Spinal cord (tissue), 10 donors: ENCODE results near the gene GRIP2. TPM values are rescaled to one million over a fixed set of nuclear protein-coding genes. Genes with fewer than 3 reads are reported as not detected.
A peak's percentile ranks its signal among the peaks of the same experiment; 100 is the strongest.

Source experiments
- DNase-seq, 6 donors: peaks; one replicate each; pipeline versions ENCODE4 v3.0.0 to v3.0.0-alpha.2; 2013 to 2015; ENCODE audit warnings: low spot score in 6 of 6, low read depth in 4 of 6
- H3K27ac ChIP-seq: one replicate; pipeline ENCODE4 v1.5.1; 2013; ENCODE audit warnings: low read depth, low read length, control low read depth
- H3K27me3 ChIP-seq: one replicate; pipeline ENCODE4 v1.6.1; 2013; ENCODE audit warnings: low read length; ENCODE audit not compliant: control insufficient read depth, insufficient read depth
- H3K36me3 ChIP-seq: one replicate; pipeline ENCODE4 v1.6.1; 2013; ENCODE audit warnings: low read length; ENCODE audit not compliant: control insufficient read depth, insufficient read depth
- H3K4me1 ChIP-seq: one replicate; pipeline ENCODE4 v1.6.1; 2013; ENCODE audit warnings: low read length; ENCODE audit not compliant: control insufficient read depth, insufficient read depth
- H3K4me3 ChIP-seq: one replicate; pipeline ENCODE4 v1.5.1; 2013; ENCODE audit warnings: low read depth, low read length, control low read depth
- H3K9me3 ChIP-seq: one replicate; pipeline ENCODE4 v1.6.1; 2013; ENCODE audit warnings: low read length; ENCODE audit not compliant: control insufficient read depth, insufficient read depth
- WGBS: methylation state at CpG from one replicate; pipeline ENCODE4 v1.1.5; 2013; ENCODE audit warnings: missing lambda C conversion rate; ENCODE audit not compliant: insufficient coverage; 5-methylcytosine and 5-hydroxymethylcytosine counted together
- polyA plus RNA-seq, 2 donors: library from polyadenylated mRNA; unstranded; fragments of 120-200 nt; gene quantifications; one replicate each; pipeline ENCODE4 v1.2.1, GENCODE V29; 2013; ENCODE audit not compliant: insufficient read length in 2 of 2
- total RNA-seq, 2 donors: library from RNA; depleted of rRNA in 1 of 2; stranded (reverse); fragments of 120-200 nt in 1 of 2; fragments of >200 nt in 1 of 2; gene quantifications; one replicate each; pipeline versions ENCODE4 v1.2.3 to v1.2.4, GENCODE V29; 2013 to 2014
- donor health status: healthy.

GRIP2 gene
- total and polyA plus RNA-seq, 4 donors = 6.0 to 24.2 (median 12.9) TPM

GRCh38 chr3:14464521-14464920, 75.6 kb downstream of the GRIP2 start:
- peaks cover 71% of the 10 kb centered on the region for H3K36me3 ChIP-seq
- H3K9me3 ChIP-seq = no peaks in the 10 kb centered on the region
- no peaks in the 10 kb centered on the region for H3K27me3 ChIP-seq
- WGBS = 100% methylated on average over 2 of the region's 4 CpGs
- H3K27ac ChIP-seq = no peak overlapping the region
- DNase-seq = no peak
- H3K4me3 ChIP-seq = no peak overlapping the region
- H3K4me1 ChIP-seq = peaks cover 18% of the 10 kb centered on the region

GRCh38 chr3:14464141-14464465, 76.0 kb downstream of the GRIP2 start:
- Histone ChIP-seq H3K27ac (no peak overlapping the region), H3K27me3 (no peaks in the 10 kb centered on the region), H3K4me1 (peaks cover 18% of the 10 kb centered on the region), H3K9me3 (no peaks in the 10 kb centered on the region), H3K4me3 (no peak overlapping the region), H3K36me3 (peaks cover 70% of the 10 kb centered on the region)
- WGBS = 97% methylated on average over 3 of the region's 5 CpGs
- no peak for DNase-seq

GRCh38 chr3:14463330-14464140, 76.6 kb downstream of the GRIP2 start:
- H3K4me3 ChIP-seq = no peak overlapping the region
- whole genome bisulfite sequencing = 67% methylated on average over 15 of the region's 26 CpGs
- H3K36me3 ChIP-seq = peaks cover 66% of the 10 kb centered on the region
- no peak overlapping the region for H3K27ac ChIP-seq
- peaks cover 18% of the 10 kb centered on the region for H3K4me1 ChIP-seq
- no peaks in the 10 kb centered on the region for H3K27me3 ChIP-seq
- no peak for DNase-seq
- no peaks in the 10 kb centered on the region for H3K9me3 ChIP-seq

- Histone ChIP-seq H3K4me1 (peaks cover 18% of the 10 kb centered on the region), H3K36me3 (peaks cover 66% of the 10 kb centered on the region), H3K27ac (no peak overlapping the region), H3K4me3 (no peak overlapping the region), H3K9me3 (no peaks in the 10 kb centered on the region), H3K27me3 (no peaks in the 10 kb centered on the region)
- 88% methylated on average over 5 of the region's 9 CpGs for WGBS
- no peak for DNase-seq
These were observed 77.4 kb downstream of the GRIP2 start for GRCh38 chr3:14462738-14463137.

- Histone ChIP-seq H3K36me3 (peaks cover 59% of the 10 kb centered on the region), H3K4me1 (peaks cover 18% of the 10 kb centered on the region), H3K27ac (no peak overlapping the region), H3K27me3 (no peaks in the 10 kb centered on the region), H3K4me3 (no peak overlapping the region), H3K9me3 (no peaks in the 10 kb centered on the region)
- DNase-seq = peak in 2 of 6 donors; percentile 38 to 44
- WGBS = 72% methylated on average over 6 of the region's 8 CpGs
These were observed 78.3 kb downstream of the GRIP2 start for GRCh38 chr3:14461748-14462324.

- WGBS = 89% methylated on average over 10 of the region's 13 CpGs
- no peak overlapping the region for H3K27ac ChIP-seq
- H3K4me3 ChIP-seq = no peak overlapping the region
- H3K9me3 ChIP-seq = no peaks in the 10 kb centered on the region
- H3K27me3 ChIP-seq = no peaks in the 10 kb centered on the region
- peaks cover 53% of the 10 kb centered on the region for H3K36me3 ChIP-seq
- peaks cover 18% of the 10 kb centered on the region for H3K4me1 ChIP-seq
- DNase-seq = no peak
These were observed 79.0 kb downstream of the GRIP2 start for GRCh38 chr3:14461006-14461747.

GRCh38 chr3:14460342-14461005, 79.7 kb downstream of the GRIP2 start:
- 39% methylated on average over 9 of the region's 9 CpGs for WGBS
- Histone ChIP-seq H3K36me3 (peaks cover 55% of the 10 kb centered on the region), H3K9me3 (no peaks in the 10 kb centered on the region), H3K27ac (no peak overlapping the region), H3K27me3 (no peaks in the 10 kb centered on the region), H3K4me3 (no peak overlapping the region), H3K4me1 (peaks cover 23% of the 10 kb centered on the region)
- DNase-seq = peak in 1 of 6 donors; percentile 72

GRCh38 chr3:14459787-14460186, 80.4 kb downstream of the GRIP2 start:
- H3K4me1 ChIP-seq = peaks cover 28% of the 10 kb centered on the region
- no peak overlapping the region for H3K27ac ChIP-seq
- no peak overlapping the region for H3K4me3 ChIP-seq
- peaks cover 52% of the 10 kb centered on the region for H3K36me3 ChIP-seq
- no peaks in the 10 kb centered on the region for H3K27me3 ChIP-seq
- DNase-seq = no peak
- 78% methylated on average over 2 of the region's 3 CpGs for WGBS
- H3K9me3 ChIP-seq = no peaks in the 10 kb centered on the region

- 100% methylated on average over 4 of the region's 5 CpGs for WGBS
- H3K36me3 ChIP-seq = peaks cover 48% of the 10 kb centered on the region
- no peaks in the 10 kb centered on the region for H3K9me3 ChIP-seq
- no peak for DNase-seq
- H3K4me1 ChIP-seq = peaks cover 32% of the 10 kb centered on the region
- no peak overlapping the region for H3K27ac ChIP-seq
- H3K27me3 ChIP-seq = no peaks in the 10 kb centered on the region
- H3K4me3 ChIP-seq = no peak overlapping the region
These were observed 80.8 kb downstream of the GRIP2 start for GRCh38 chr3:14459384-14459783.
